Measurements from ENCODE around the gene GGT1. TPM values are rescaled to one million over a fixed set of nuclear protein-coding genes. Genes with fewer than 3 reads are reported as not detected.

GGT1 gene
- total RNA-seq, 2 experiments from 2014 or later: 5.1 to 5.8 TPM

GRCh38 chr22:24585927-24586546 is 17.0 kb upstream of the GGT1 start:
- H2AFZ ChIP-seq (ENCODE audit: low read length): no peak overlapping the region
- DNase-seq (ENCODE audit: low spot score): no peak
- no peaks in the 10 kb centered on the region for H4K20me1 ChIP-seq (ENCODE audit: insufficient read depth, low read length)
- H3K27ac ChIP-seq (ENCODE audit: low read depth, low read length, poor library complexity, severe bottlenecking): no peak overlapping the region
- no peaks in the 10 kb centered on the region for H3K9me2 ChIP-seq (ENCODE audit: insufficient read depth, low read length)
- no peak overlapping the region for H3K4me2 ChIP-seq (ENCODE audit: low read length)
- intact Hi-C loops (cut with micrococcal nuclease; ENCODE audit: unreplicated experiment): no loop called here
- H3K36me3 ChIP-seq (ENCODE audit: insufficient read depth, low read length): no peaks in the 10 kb centered on the region
- no peak overlapping the region for H3K4me3 ChIP-seq (ENCODE audit: low read depth, low read length, poor library complexity, severe bottlenecking)
- no peaks in the 10 kb centered on the region for H3K79me2 ChIP-seq (ENCODE audit: insufficient read depth, low read depth, low read length)
- H3K9me3 ChIP-seq (ENCODE audit: low read length): no peaks in the 10 kb centered on the region
- no TSS peak for BruUV-seq (replicated peaks)
- no peak for TF ChIP-seq CTCF (conservative IDR thresholded peaks at IDR 0.05; ENCODE audit: low read length)
- TF ChIP-seq EZH2phosphoT487 (IDR thresholded peaks at IDR 0.05; ENCODE audit: borderline replicate concordance, low read depth, low read length): no peak
- H3K4me1 ChIP-seq (ENCODE audit: insufficient read depth, low read length, poor library complexity, severe bottlenecking): no peaks in the 10 kb centered on the region
- ChIA-PET CTCF (ENCODE audit: unreplicated experiment) (no interaction called here), POLR2A (no interaction called here)

DNA sequence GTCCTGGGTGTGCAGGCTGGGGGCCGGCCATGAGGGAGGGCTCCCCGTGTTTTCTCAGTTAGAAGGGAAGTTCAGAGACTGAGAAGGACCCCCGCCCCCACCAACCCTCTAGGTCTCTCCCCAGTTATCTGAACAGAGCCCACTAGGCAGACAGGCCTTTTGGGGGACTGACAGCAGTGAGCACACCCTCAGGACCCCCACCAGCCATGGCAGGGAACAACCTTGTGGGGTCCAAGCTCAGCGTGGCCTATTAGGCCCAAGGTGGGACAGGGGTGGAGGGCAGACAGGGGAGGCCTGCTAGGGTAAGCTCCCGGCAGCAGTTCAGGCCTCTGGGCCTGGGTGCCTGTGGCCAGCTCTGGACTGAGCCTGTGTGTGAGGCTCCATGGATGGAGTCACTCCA is 15.7 kb upstream of the GGT1 start:
- no TSS peak for BruUV-seq (replicated peaks)
- POLR2A ChIA-PET: no interaction called here

More for the DNA sequence above, 15.7 kb upstream of the GGT1 start:
- DNase-seq (ENCODE audit: low spot score): no peak
- CTCF ChIA-PET (ENCODE audit: unreplicated experiment): interaction anchor here (0.6 kb wide), 1 partner anchor 1059 kb away, joined by 3 read pairs; no protein-coding TSS in a partner anchor
- Histone ChIP-seq H2AFZ (ENCODE audit: low read length) (no peak overlapping the region), H4K20me1 (ENCODE audit: insufficient read depth, low read length) (no peaks in the 10 kb centered on the region), H3K36me3 (ENCODE audit: insufficient read depth, low read length) (no peaks in the 10 kb centered on the region), H3K9me3 (ENCODE audit: low read length) (no peaks in the 10 kb centered on the region), H3K4me1 (ENCODE audit: insufficient read depth, low read length, poor library complexity, severe bottlenecking) (no peaks in the 10 kb centered on the region), H3K79me2 (ENCODE audit: insufficient read depth, low read depth, low read length) (no peaks in the 10 kb centered on the region), H3K9me2 (ENCODE audit: insufficient read depth, low read length) (no peaks in the 10 kb centered on the region), H3K27ac (ENCODE audit: low read depth, low read length, poor library complexity, severe bottlenecking) (no peak overlapping the region), H3K4me2 (ENCODE audit: low read length) (no peak overlapping the region), H3K4me3 (ENCODE audit: low read depth, low read length, poor library complexity, severe bottlenecking) (no peak overlapping the region)
- TF ChIP-seq CTCF (conservative IDR thresholded peaks at IDR 0.05; ENCODE audit: low read length) (no peak), EZH2phosphoT487 (IDR thresholded peaks at IDR 0.05; ENCODE audit: borderline replicate concordance, low read depth, low read length) (no peak)
- intact Hi-C loops (cut with micrococcal nuclease; ENCODE audit: unreplicated experiment): no loop called here
